H9 (cell line): ENCODE results near the gene TMEM17. TPM values are rescaled to one million over a fixed set of nuclear protein-coding genes. Genes with fewer than 3 reads are reported as not detected.

ENCODE experiments used
- DNase-seq: peaks from one replicate; pipeline ENCODE4 v3.0.0-alpha.2; 2017
- H2AFZ ChIP-seq: one replicate; pipeline ENCODE4 v1.6.1; 2013; ENCODE audit warnings: mild to moderate bottlenecking, low read length, control low read depth, moderate library complexity
- H2AK5ac ChIP-seq: 2 replicates; pipeline ENCODE4 v1.6.1; 2013; ENCODE audit warnings: low read length, control low read depth, mixed read lengths; ENCODE audit not compliant: insufficient read length
- H2BK120ac ChIP-seq: one replicate; pipeline ENCODE4 v1.6.1; 2013; ENCODE audit warnings: low read depth, mild to moderate bottlenecking, low read length, control low read depth, inconsistent platforms; ENCODE audit not compliant: poor library complexity, severe bottlenecking
- H2BK12ac ChIP-seq: 2 replicates; pipeline ENCODE4 v1.6.1; 2013; ENCODE audit warnings: low read length, control low read depth, mixed read lengths, low read depth; ENCODE audit not compliant: insufficient read length
- H2BK15ac ChIP-seq: 2 replicates; pipeline ENCODE4 v1.6.1; 2013; ENCODE audit warnings: low read depth, low read length, control low read depth
- H2BK20ac ChIP-seq: one replicate; pipeline ENCODE4 v1.6.1; 2013; ENCODE audit warnings: low read depth, mild to moderate bottlenecking, low read length, control low read depth, inconsistent platforms; ENCODE audit not compliant: poor library complexity, severe bottlenecking
- H2BK5ac ChIP-seq: 2 replicates; pipeline ENCODE4 v1.6.1; 2013; ENCODE audit warnings: low read length, control low read depth, mixed read lengths; ENCODE audit not compliant: insufficient read length
- H3K14ac ChIP-seq: 2 replicates; pipeline ENCODE4 v1.6.1; 2013; ENCODE audit warnings: low read length, control low read depth; ENCODE audit not compliant: insufficient read depth
- H3K18ac ChIP-seq: 2 replicates; pipeline ENCODE4 v1.6.1; 2013; ENCODE audit warnings: low read depth, mild to moderate bottlenecking, mixed read lengths, low read length, control low read depth; ENCODE audit not compliant: insufficient read length
- H3K23ac ChIP-seq: 2 replicates; pipeline ENCODE4 v1.6.1; 2013; ENCODE audit warnings: low read length, control low read depth, mixed read lengths, low read depth; ENCODE audit not compliant: insufficient read length
- H3K23me2 ChIP-seq: 2 replicates; pipeline ENCODE4 v1.6.1; 2013; ENCODE audit warnings: low read depth, mild to moderate bottlenecking, mixed read lengths, low read length, control low read depth; ENCODE audit not compliant: insufficient read length, poor library complexity, severe bottlenecking
- H3K27ac ChIP-seq: 2 replicates; pipeline ENCODE4 v1.5.1; 2013; ENCODE audit warnings: low read length, control low read depth, mixed read lengths, low read depth; ENCODE audit not compliant: insufficient read length
- H3K27me3 ChIP-seq: 2 replicates; pipeline ENCODE4 v1.6.1; 2013; ENCODE audit warnings: low read length, control low read depth, inconsistent platforms; ENCODE audit not compliant: insufficient read depth
- H3K4ac ChIP-seq: 2 replicates; pipeline ENCODE4 v1.6.1; 2013; ENCODE audit warnings: low read depth, mild to moderate bottlenecking, control low read depth, inconsistent platforms, low read length, moderate library complexity
- H3K4me1 ChIP-seq: 2 replicates; pipeline ENCODE4 v1.6.1; 2013; ENCODE audit warnings: low read length, control low read depth, inconsistent platforms; ENCODE audit not compliant: insufficient read depth
- H3K4me2 ChIP-seq: 2 replicates; pipeline ENCODE4 v1.6.1; 2013; ENCODE audit warnings: low read length, control low read depth, mixed read lengths; ENCODE audit not compliant: insufficient read length, insufficient read depth
- H3K56ac ChIP-seq: 2 replicates; pipeline ENCODE4 v1.6.1; 2013; ENCODE audit warnings: low read depth, mild to moderate bottlenecking, mixed read lengths, low read length, control low read depth; ENCODE audit not compliant: insufficient read length
- H3K79me1 ChIP-seq: 2 replicates; pipeline ENCODE4 v1.6.1; 2013; ENCODE audit warnings: low read depth, mild to moderate bottlenecking, moderate library complexity, low read length, control low read depth, inconsistent platforms; ENCODE audit not compliant: insufficient read depth, poor library complexity, severe bottlenecking
- H3K79me2 ChIP-seq: 2 replicates; pipeline ENCODE4 v1.6.1; 2013; ENCODE audit warnings: low read length, control low read depth, inconsistent platforms; ENCODE audit not compliant: insufficient read depth
- H3K9ac ChIP-seq: 2 replicates; pipeline ENCODE4 v1.6.1; 2013; ENCODE audit warnings: low read length, control low read depth, mixed read lengths; ENCODE audit not compliant: insufficient read length; ENCODE audit errors: extremely low read depth
- H3K9me3 ChIP-seq: one replicate; pipeline ENCODE4 v1.6.1; 2013; ENCODE audit warnings: low read depth, low read length, inconsistent platforms; ENCODE audit not compliant: control insufficient read depth
- H3T11ph ChIP-seq: one replicate; pipeline ENCODE4 v1.6.1; 2013; ENCODE audit warnings: mild to moderate bottlenecking, low read length, control low read depth, inconsistent platforms
- H4K20me1 ChIP-seq: one replicate; pipeline ENCODE4 v1.6.1; 2013; ENCODE audit not compliant: control insufficient read depth, insufficient read length, insufficient read depth
- H4K5ac ChIP-seq: 2 replicates; pipeline ENCODE4 v1.6.1; 2013; ENCODE audit warnings: low read depth, mild to moderate bottlenecking, mixed read lengths, low read length, control low read depth; ENCODE audit not compliant: insufficient read length
- H4K8ac ChIP-seq: replicated peaks from 2 replicates; pipeline ENCODE4 v1.6.1; 2013; ENCODE audit warnings: low read length, control low read depth, mixed read lengths, low read depth; ENCODE audit not compliant: insufficient read length
- H4K91ac ChIP-seq: 2 replicates; pipeline ENCODE4 v1.6.1; 2013; ENCODE audit warnings: low read depth, mild to moderate bottlenecking, moderate library complexity, mixed read lengths, low read length, control low read depth; ENCODE audit not compliant: insufficient read length
- H3K27ac Mint-ChIP-seq, 3 experiments: 2 replicates in 2 of 3; 3 replicates in 1 of 3; pipeline ENCODE4 v1.8.0; 2020 to 2021; ENCODE audit warnings: mixed read lengths in 3 of 3, mild to moderate bottlenecking in 1 of 3, moderate library complexity in 1 of 3
- H3K27me3 Mint-ChIP-seq: 2 replicates; pipeline ENCODE4 v1.8.0; 2021; ENCODE audit warnings: low read depth, mild to moderate bottlenecking, moderate library complexity, mixed read lengths
- H3K36me3 Mint-ChIP-seq, 3 experiments: 2 replicates in 2 of 3; 3 replicates in 1 of 3; pipeline ENCODE4 v1.8.0; 2020 to 2021; ENCODE audit warnings: low read depth in 3 of 3, mixed read lengths in 3 of 3; ENCODE audit not compliant: insufficient read depth in 1 of 3
- H3K4me1 Mint-ChIP-seq, 2 experiments: 2 replicates each; pipeline ENCODE4 v1.8.0; 2020; ENCODE audit warnings: mixed read lengths in 2 of 2
- H3K4me3 Mint-ChIP-seq, 2 experiments: 2 replicates in 1 of 2; 3 replicates in 1 of 2; pipeline ENCODE4 v1.8.0; 2020 to 2021; ENCODE audit warnings: mild to moderate bottlenecking in 2 of 2, mixed read lengths in 2 of 2, moderate library complexity in 1 of 2
- H3K9me3 Mint-ChIP-seq, 2 experiments: 2 replicates in 1 of 2; 3 replicates in 1 of 2; pipeline ENCODE4 v1.8.0; 2020; ENCODE audit warnings: mild to moderate bottlenecking in 2 of 2, mixed read lengths in 2 of 2, moderate library complexity in 1 of 2
- WGBS: extraction: QIAGEN DNeasy Blood & Tissue Kit; methylation state at CpG from one replicate; pipeline ENCODE4 v1.1.7; 2013; ENCODE audit warnings: missing lambda C conversion rate, low lambda C conversion rate, mixed read lengths; ENCODE audit not compliant: insufficient read length; ENCODE audit errors: extremely low coverage; 5-methylcytosine and 5-hydroxymethylcytosine counted together
- total RNA-seq: library from RNA; stranded (reverse); gene quantifications from 2 replicates; pipeline ENCODE4 v1.2.1, GENCODE V29; 2021
- TF ChIP-seq, protein P1 (sequence below): fragments of 200-600 bp; sonication (generic); conservative IDR thresholded peaks from 3 replicates; pipeline ENCODE4 v1.8.0; 2021; ENCODE audit warnings: antibody characterized with exemption, mild to moderate bottlenecking

Gene TMEM17
- total RNA-seq, 1 experiment from 2014 or later, result 1.3 TPM

DNA sequence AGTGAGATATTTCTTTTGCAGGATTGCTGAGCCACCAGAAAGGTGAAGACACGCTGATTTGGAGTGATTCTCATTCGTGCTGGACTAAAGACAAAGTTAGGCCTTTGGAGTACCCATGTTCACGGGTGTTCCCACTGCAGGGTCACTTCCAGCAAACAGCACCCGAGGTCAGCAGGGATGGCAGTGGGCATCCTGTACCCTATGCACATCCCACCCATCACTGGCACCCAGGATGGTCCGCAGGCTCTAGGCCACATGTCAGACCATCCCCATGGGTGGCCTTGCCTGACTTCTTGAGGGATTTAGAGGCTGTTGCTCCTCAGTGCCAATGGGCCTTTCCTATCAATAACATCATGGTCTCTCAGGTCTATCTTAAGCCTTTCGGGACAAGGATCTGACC lies 39.3 kb upstream of the TMEM17 start:
- no peak overlapping the region for H2BK12ac ChIP-seq
- no peak overlapping the region for H3K18ac ChIP-seq
- WGBS, result no CpG with 5 or more reads among the region's 6 CpGs
- no peak overlapping the region for H3K56ac ChIP-seq
- no peak overlapping the region for H3T11ph ChIP-seq
- no peak overlapping the region for H4K91ac ChIP-seq
- H2AK5ac ChIP-seq, result no peak overlapping the region
- no peaks in the 10 kb centered on the region for H3K27me3 ChIP-seq
- no peak overlapping the region for H2BK120ac ChIP-seq
- H3K23me2 ChIP-seq, result no peaks in the 10 kb centered on the region
- Mint-ChIP-seq H3K4me3 (no peak overlapping the region), H3K4me1 (peaks cover 14 to 16% of the 10 kb centered on the region in 2 experiments), H3K27me3 (no peaks in the 10 kb centered on the region), H3K9me3 (no peaks in the 10 kb centered on the region; a peak in 1 of 5 replicates), H3K36me3 (no peaks in the 10 kb centered on the region), H3K27ac (no peak overlapping the region)
- H3K4ac ChIP-seq, result no peak overlapping the region
- H3K79me2 ChIP-seq, result no peaks in the 10 kb centered on the region
- H4K20me1 ChIP-seq, result no peaks in the 10 kb centered on the region
- H3K9ac ChIP-seq, result no peak overlapping the region
- H3K23ac ChIP-seq, result no peak overlapping the region
- no peaks in the 10 kb centered on the region for H3K4me1 ChIP-seq
- H4K5ac ChIP-seq, result no peak overlapping the region
- TF ChIP-seq, protein P1, sequence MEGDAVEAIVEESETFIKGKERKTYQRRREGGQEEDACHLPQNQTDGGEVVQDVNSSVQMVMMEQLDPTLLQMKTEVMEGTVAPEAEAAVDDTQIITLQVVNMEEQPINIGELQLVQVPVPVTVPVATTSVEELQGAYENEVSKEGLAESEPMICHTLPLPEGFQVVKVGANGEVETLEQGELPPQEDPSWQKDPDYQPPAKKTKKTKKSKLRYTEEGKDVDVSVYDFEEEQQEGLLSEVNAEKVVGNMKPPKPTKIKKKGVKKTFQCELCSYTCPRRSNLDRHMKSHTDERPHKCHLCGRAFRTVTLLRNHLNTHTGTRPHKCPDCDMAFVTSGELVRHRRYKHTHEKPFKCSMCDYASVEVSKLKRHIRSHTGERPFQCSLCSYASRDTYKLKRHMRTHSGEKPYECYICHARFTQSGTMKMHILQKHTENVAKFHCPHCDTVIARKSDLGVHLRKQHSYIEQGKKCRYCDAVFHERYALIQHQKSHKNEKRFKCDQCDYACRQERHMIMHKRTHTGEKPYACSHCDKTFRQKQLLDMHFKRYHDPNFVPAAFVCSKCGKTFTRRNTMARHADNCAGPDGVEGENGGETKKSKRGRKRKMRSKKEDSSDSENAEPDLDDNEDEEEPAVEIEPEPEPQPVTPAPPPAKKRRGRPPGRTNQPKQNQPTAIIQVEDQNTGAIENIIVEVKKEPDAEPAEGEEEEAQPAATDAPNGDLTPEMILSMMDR, result no peak
- H2BK15ac ChIP-seq, result no peak overlapping the region
- no peak overlapping the region for H3K4me2 ChIP-seq
- no peak for DNase-seq
- H4K8ac ChIP-seq, result no peak overlapping the region
- no peaks in the 10 kb centered on the region for H3K9me3 ChIP-seq
- H3K79me1 ChIP-seq, result no peaks in the 10 kb centered on the region
- H3K27ac ChIP-seq, result no peak overlapping the region
- H2BK5ac ChIP-seq, result no peak overlapping the region
- H2BK20ac ChIP-seq, result no peak overlapping the region
- no peak overlapping the region for H3K14ac ChIP-seq
- no peak overlapping the region for H2AFZ ChIP-seq
